Suprapubic skin (tissue), 3 donors: ENCODE measurements around the gene DDR1.
"Not testable (repeated sequence)": the region's sequence is repeated elsewhere in the genome, so short reads cannot be mapped to it uniquely, and the experiment has no call there.

Experiments used
- CTCF ChIP-seq, 2 donors: fragments of 200-600 bp in 1 of 2; fragments of 450-650 bp in 1 of 2; sonication (generic) in 1 of 2; IDR thresholded peaks; one replicate each; pipeline ENCODE4 v1.5.1; 2016 to 2019; ENCODE audit warnings: antibody characterized with exemption in 2 of 2, mild to moderate bottlenecking in 1 of 2, moderate library complexity in 1 of 2
- POLR2AphosphoS5 ChIP-seq, 3 donors: sonication (generic); formaldehyde crosslinking; IDR thresholded peaks; one replicate each; pipeline ENCODE4 v1.6.1; 2017; ENCODE audit warnings: antibody characterized with exemption in 3 of 3

- TF ChIP-seq POLR2AphosphoS5, CTCF (IDR thresholded peaks at IDR 0.05): not testable (repeated sequence)
Measured at GRCh38 chr6:30873795-30874194, 10.5 kb upstream of the DDR1 start.
